Osteocyte (in vitro differentiated cells): ENCODE data around the gene ZNF485. TPM values are rescaled to one million over a fixed set of nuclear protein-coding genes. Genes with fewer than 3 reads are reported as not detected.
"Not testable (repeated sequence)": the region's sequence is repeated elsewhere in the genome, so short reads cannot be mapped to it uniquely, and the experiment has no call there.

Experiments used
- DNase-seq: peaks from one replicate; pipeline ENCODE4 v3.0.0; 2021; ENCODE audit warnings: mixed read lengths; ENCODE audit not compliant: unreplicated experiment; ENCODE audit errors: extremely low spot score
- H3K27ac Mint-ChIP-seq: one replicate; pipeline ENCODE4 v1.8.0; 2021; ENCODE audit warnings: mild to moderate bottlenecking, mixed read lengths; ENCODE audit not compliant: unreplicated experiment
- H3K27me3 Mint-ChIP-seq: one replicate; pipeline ENCODE4 v1.8.0; 2021; ENCODE audit warnings: mixed read lengths; ENCODE audit not compliant: unreplicated experiment
- H3K36me3 Mint-ChIP-seq: one replicate; pipeline ENCODE4 v1.8.0; 2021; ENCODE audit warnings: mixed read lengths; ENCODE audit not compliant: unreplicated experiment
- H3K4me1 Mint-ChIP-seq: one replicate; pipeline ENCODE4 v1.8.0; 2021; ENCODE audit warnings: mixed read lengths; ENCODE audit not compliant: unreplicated experiment
- H3K4me3 Mint-ChIP-seq: one replicate; pipeline ENCODE4 v1.8.0; 2021; ENCODE audit warnings: mild to moderate bottlenecking, moderate library complexity, mixed read lengths; ENCODE audit not compliant: unreplicated experiment
- H3K9me3 Mint-ChIP-seq: one replicate; pipeline ENCODE4 v1.8.0; 2021; ENCODE audit warnings: mixed read lengths; ENCODE audit not compliant: unreplicated experiment
- CTCF ChIP-seq: fragments of 200-600 bp; sonication (generic); IDR thresholded peaks from 2 replicates; pipeline ENCODE4 v1.5.0; 2021; ENCODE audit warnings: antibody characterized with exemption, mild to moderate bottlenecking, moderate library complexity
- total RNA-seq: library from RNA; stranded (reverse); gene quantifications from 2 replicates; pipeline ENCODE4 v1.2.1, GENCODE V29; 2021

Gene ZNF485
- total RNA-seq, 1 donor from 2014 or later: 2.4 TPM

DNA sequence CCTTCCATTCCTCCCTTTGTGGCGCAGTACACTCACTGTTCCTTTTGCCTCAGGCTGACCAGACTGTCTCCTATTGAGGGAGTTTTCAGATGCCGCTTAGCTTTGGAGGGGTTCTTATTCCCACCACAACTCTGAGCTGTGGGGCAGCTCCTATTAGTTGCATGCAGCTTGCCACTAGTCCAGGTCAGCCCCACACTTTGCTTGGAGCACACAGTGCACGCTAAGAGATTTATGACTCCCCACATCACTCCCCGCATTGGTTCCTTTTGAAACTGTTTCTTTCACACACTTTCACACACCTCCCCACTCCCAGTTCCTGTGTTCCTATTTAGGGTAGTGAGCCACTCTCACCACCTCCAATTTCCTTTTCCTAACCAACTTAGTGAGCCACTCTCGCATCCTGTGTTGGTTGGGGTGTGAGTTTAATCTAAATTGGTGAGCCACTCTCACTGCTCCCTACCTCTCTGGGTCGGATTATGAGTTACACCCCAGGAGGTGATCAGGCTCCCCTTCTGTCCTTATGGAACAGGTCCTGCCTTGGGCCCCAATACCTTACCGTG is 10.4 kb upstream of the ZNF485 start:
- peaks cover 21% of the 10 kb centered on the region for H3K4me1 Mint-ChIP-seq
- no peak overlapping the region for H3K4me3 Mint-ChIP-seq
- TF ChIP-seq CTCF: no peak
- peak; percentile 42 for DNase-seq
- H3K9me3 Mint-ChIP-seq: no peaks in the 10 kb centered on the region
- H3K27ac Mint-ChIP-seq: no peak overlapping the region
- H3K27me3 Mint-ChIP-seq: peaks cover 5% of the 10 kb centered on the region
- no peaks in the 10 kb centered on the region for H3K36me3 Mint-ChIP-seq

- H3K36me3 Mint-ChIP-seq: no peaks in the 10 kb centered on the region
- no peak for DNase-seq
- no peak for TF ChIP-seq CTCF
- peaks cover 7% of the 10 kb centered on the region for H3K27me3 Mint-ChIP-seq
- H3K9me3 Mint-ChIP-seq: no peaks in the 10 kb centered on the region
- no peak overlapping the region for H3K4me3 Mint-ChIP-seq
- no peak overlapping the region for H3K27ac Mint-ChIP-seq
- peaks cover 21% of the 10 kb centered on the region for H3K4me1 Mint-ChIP-seq
Measured at GRCh38 chr10:43596546-43596945, 9.7 kb upstream of the ZNF485 start.

GRCh38 chr10:43598446-43598845 is 7.8 kb upstream of the ZNF485 start:
- no peak overlapping the region for H3K27ac Mint-ChIP-seq
- peaks cover 3% of the 10 kb centered on the region for H3K27me3 Mint-ChIP-seq
- no peak overlapping the region for H3K4me3 Mint-ChIP-seq
- no peaks in the 10 kb centered on the region for H3K36me3 Mint-ChIP-seq
- DNase-seq: peak; percentile 57
- H3K9me3 Mint-ChIP-seq: no peaks in the 10 kb centered on the region
- no peak for TF ChIP-seq CTCF
- peaks cover 21% of the 10 kb centered on the region for H3K4me1 Mint-ChIP-seq

DNA sequence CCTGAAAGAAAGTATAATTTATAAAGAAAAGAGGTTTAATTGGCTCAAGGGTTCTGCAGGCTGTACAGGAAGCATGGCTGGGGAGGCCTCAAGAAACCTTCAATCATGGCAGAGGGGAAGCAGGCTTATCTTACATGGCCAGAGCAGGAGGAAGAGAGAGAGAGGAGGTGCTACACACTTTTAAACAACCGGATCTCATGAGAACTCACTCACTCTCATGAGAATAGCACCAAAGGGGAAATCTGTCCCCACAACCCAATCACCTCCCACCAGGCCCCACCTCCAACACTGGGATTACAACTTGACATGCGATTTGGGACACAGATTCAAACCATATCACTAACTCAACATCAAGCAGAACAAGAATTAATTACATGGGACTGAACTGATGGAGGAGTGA is 6.9 kb upstream of the ZNF485 start:
- no peak overlapping the region for H3K27ac Mint-ChIP-seq
- DNase-seq: no peak
- no peak overlapping the region for H3K4me3 Mint-ChIP-seq
- no peaks in the 10 kb centered on the region for H3K9me3 Mint-ChIP-seq
- TF ChIP-seq CTCF: no peak
- peaks cover 8% of the 10 kb centered on the region for H3K27me3 Mint-ChIP-seq
- no peaks in the 10 kb centered on the region for H3K36me3 Mint-ChIP-seq
- peaks cover 21% of the 10 kb centered on the region for H3K4me1 Mint-ChIP-seq

- H3K4me1 Mint-ChIP-seq: peaks cover 10% of the 10 kb centered on the region
- H3K36me3 Mint-ChIP-seq, H3K4me3 Mint-ChIP-seq, DNase-seq, H3K27ac Mint-ChIP-seq, H3K9me3 Mint-ChIP-seq, H3K27me3 Mint-ChIP-seq: not testable (repeated sequence)
Measured at GRCh38 chr10:43601576-43601975, 4.7 kb upstream of the ZNF485 start.

DNA sequence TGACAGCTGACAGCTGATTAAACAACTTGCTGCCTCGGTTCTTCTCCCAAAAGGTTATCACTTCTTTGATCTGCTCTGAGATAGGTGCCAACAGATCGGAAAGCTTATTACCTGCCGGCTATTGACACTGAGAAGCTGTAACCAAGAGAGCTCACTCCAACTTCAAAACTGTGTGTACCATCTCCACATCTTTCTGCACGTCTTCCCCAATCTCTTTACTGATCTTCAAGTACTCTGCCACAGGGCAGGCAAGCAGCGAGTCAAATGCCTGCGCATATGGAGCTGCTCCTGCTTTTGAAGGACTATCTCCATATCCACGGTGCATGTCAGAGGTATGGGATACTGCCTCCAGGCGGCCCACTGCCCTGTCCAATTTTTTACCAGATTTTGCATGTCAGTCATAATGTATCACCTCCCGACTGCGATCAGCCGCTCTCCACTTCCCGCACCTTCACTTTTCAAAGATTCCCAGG is 352 bp upstream of the ZNF485 start:
- Mint-ChIP-seq H3K4me1 (peaks cover 7% of the 10 kb centered on the region), H3K9me3 (no peaks in the 10 kb centered on the region), H3K36me3 (peaks cover 2% of the 10 kb centered on the region), H3K27ac (no peak overlapping the region), H3K4me3 (peak overlapping the region; percentile 75), H3K27me3 (peaks cover 8% of the 10 kb centered on the region)
- no peak for TF ChIP-seq CTCF
- DNase-seq: no peak
